GM18520 (cell line): ENCODE measurements around the gene ANAPC2.

ENCODE experiments used
- ATAC-seq: cut with Tn5 transposase; IDR thresholded peaks from one replicate; pipeline ENCODE4 v1.9.1; 2021; ENCODE audit not compliant: unreplicated experiment

Gene ANAPC2

GRCh38 chr9:137176302-137177182 is 11.8 kb downstream of the ANAPC2 start:
- no peak for ATAC-seq

GRCh38 chr9:137175345-137175961 is 12.9 kb downstream of the ANAPC2 start:
- no peak for ATAC-seq

- no peak for ATAC-seq
Measured at GRCh38 chr9:137174722-137175293, 13.6 kb downstream of the ANAPC2 start.

- no peak for ATAC-seq
Measured at GRCh38 chr9:137173796-137174664, 14.3 kb downstream of the ANAPC2 start.

GRCh38 chr9:137172901-137173795 is 15.2 kb downstream of the ANAPC2 start:
- no peak for ATAC-seq

- ATAC-seq = no peak
Measured at GRCh38 chr9:137171149-137171900, 17.0 kb downstream of the ANAPC2 start.

GRCh38 chr9:137170486-137171148 is 17.7 kb downstream of the ANAPC2 start:
- ATAC-seq = no peak

GRCh38 chr9:137169896-137170358 is 18.4 kb downstream of the ANAPC2 start, which contains the start of gene LRRC26:
LRRC26 (minus strand) TSS chr9:137170051; CDS start chr9:137169943, 108 bp downstream.
- no peak for ATAC-seq

- no peak for ATAC-seq
Measured at GRCh38 chr9:137168904-137169856, 19.2 kb downstream of the ANAPC2 start.

GRCh38 chr9:137168573-137168903 is 19.8 kb downstream of the ANAPC2 start:
- no peak for ATAC-seq

- ATAC-seq = no peak
Measured at GRCh38 chr9:137167747-137168572, 20.4 kb downstream of the ANAPC2 start.

GRCh38 chr9:137167277-137167746 is 21.0 kb downstream of the ANAPC2 start:
- ATAC-seq = no peak

GRCh38 chr9:137166380-137167229 is 21.8 kb downstream of the ANAPC2 start:
- no peak for ATAC-seq

GRCh38 chr9:137165250-137165836 is 23.0 kb downstream of the ANAPC2 start:
- no peak for ATAC-seq
